ENCODE results near the gene LETM1. TPM values are rescaled to one million over a fixed set of nuclear protein-coding genes. Genes with fewer than 3 reads are reported as not detected.

LETM1 gene
- total and polyA plus RNA-seq, 2 of the 13 experiments (the other 11 are each of a cell fraction or from before 2014, with no cell fraction given) = 9.7 to 41.6 TPM

- H3K79me2 ChIP-seq (ENCODE audit: insufficient read depth, low read length) = peaks cover 10% of the 10 kb centered on the region
- FAIRE-seq (no peak), ATAC-seq (no peak), DNase-seq (ENCODE audit: low spot score) (no peak)
- no TSS peak for BruUV-seq (replicated peaks)
- no peak overlapping the region for H3K4me2 ChIP-seq (ENCODE audit: low read depth, low read length)
- no peaks in the 10 kb centered on the region for H3K9me3 ChIP-seq (ENCODE audit: low read length)
- WGBS (ENCODE audit: low lambda C conversion rate) = over 99% methylated on average over 8 of the region's 10 CpGs
- POLR2A ChIA-PET = no interaction called here
- no peak for TF ChIP-seq ZC3H13 (CRISPR knock-in tag; IDR thresholded peaks at IDR 0.05)
- peaks cover 31 to 66% of the 10 kb centered on the region in 2 experiments for H3K36me3 ChIP-seq (replicated peaks in 1 of 2; ENCODE audit: control insufficient read depth in 1 of 2, insufficient read depth in 2 of 2, low read length in 2 of 2)
- peaks cover 3% of the 10 kb centered on the region; the same call in 1 of the 2 replicates for H3K4me1 ChIP-seq (ENCODE audit: insufficient read depth, low read length)
- in situ Hi-C loops (cut with HindIII; ENCODE audit: extremely low pct_ligation_motif_present, low pct_unique_long_range_greater_than_20kb) = no loop called here
- no peak overlapping the region for H3K9ac ChIP-seq (ENCODE audit: insufficient read depth, low read depth, low read length)
- H4K20me1 ChIP-seq (ENCODE audit: insufficient read depth, low read length) = no peaks in the 10 kb centered on the region; the same call in 1 of the 2 replicates
- no peak overlapping the region for H2AFZ ChIP-seq (ENCODE audit: low read length)
- intact Hi-C loops (cut with micrococcal nuclease; ENCODE audit: unreplicated experiment) = no loop called here
- no peaks in the 10 kb centered on the region for H3K27me3 ChIP-seq (ENCODE audit: control insufficient read depth in 1 of 2, insufficient read depth in 2 of 2, low read length in 2 of 2)
- H3K27ac ChIP-seq (ENCODE audit: extremely low read length, insufficient read depth, low read length) = no peak overlapping the region
- CTCF ChIA-PET (ENCODE audit: low intra/inter-chr PET ratio, low total read pairs) = no interaction called here
- H3K4me3 ChIP-seq (replicated peaks in 1 of 3; ENCODE audit: insufficient read depth in 1 of 3, low read depth in 2 of 3, low read length in 3 of 3) = no peak overlapping the region
These were observed 12.1 kb downstream of the LETM1 start for GRCh38 chr4:1843852-1844251.

DNA sequence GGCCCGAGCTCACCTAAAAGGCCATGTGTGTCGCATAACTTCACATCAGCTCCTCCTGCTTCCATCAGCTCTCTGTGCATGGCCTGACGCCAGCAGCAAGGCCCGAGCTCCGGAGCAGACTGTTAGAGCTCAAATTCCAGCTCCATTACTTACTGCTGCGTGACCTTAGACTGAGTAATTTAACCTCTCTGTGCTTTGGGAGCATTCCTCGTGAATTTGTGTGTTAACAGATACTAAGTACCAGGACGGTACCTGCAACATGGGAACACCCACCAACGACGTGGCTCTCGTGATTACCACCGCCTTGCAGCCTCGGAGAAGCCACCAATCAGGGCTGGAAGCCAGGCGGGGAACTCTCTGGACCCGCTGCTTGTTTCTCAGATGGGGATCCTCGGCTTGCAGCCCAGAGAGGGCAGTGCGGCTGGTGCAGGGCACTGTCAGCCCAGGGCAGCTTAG, 12.9 kb downstream of the LETM1 start:
- ChIA-PET POLR2A (no interaction called here), CTCF (ENCODE audit: low intra/inter-chr PET ratio, low total read pairs) (no interaction called here)
- Histone ChIP-seq H3K27me3 (ENCODE audit: control insufficient read depth in 1 of 2, insufficient read depth in 2 of 2, low read length in 2 of 2) (no peaks in the 10 kb centered on the region), H4K20me1 (ENCODE audit: insufficient read depth, low read length) (no peaks in the 10 kb centered on the region; the same call in 1 of the 2 replicates), H3K36me3 (replicated peaks in 1 of 2; ENCODE audit: control insufficient read depth in 1 of 2, insufficient read depth in 2 of 2, low read length in 2 of 2) (peaks cover 34 to 71% of the 10 kb centered on the region in 2 experiments), H2AFZ (ENCODE audit: low read length) (no peak overlapping the region), H3K27ac (ENCODE audit: extremely low read length, insufficient read depth, low read length) (no peak overlapping the region), H3K9ac (ENCODE audit: insufficient read depth, low read depth, low read length) (no peak overlapping the region), H3K4me3 (replicated peaks in 1 of 3; ENCODE audit: insufficient read depth in 1 of 3, low read depth in 2 of 3, low read length in 3 of 3) (no peak overlapping the region), H3K79me2 (ENCODE audit: insufficient read depth, low read length) (peaks cover 10% of the 10 kb centered on the region), H3K9me3 (ENCODE audit: low read length) (no peaks in the 10 kb centered on the region), H3K4me2 (ENCODE audit: low read depth, low read length) (no peak overlapping the region), H3K4me1 (ENCODE audit: insufficient read depth, low read length) (no peaks in the 10 kb centered on the region)
- no TSS peak for BruUV-seq (replicated peaks)
- 86% methylated on average over 16 of the region's 17 CpGs for WGBS (ENCODE audit: low lambda C conversion rate)
- FAIRE-seq (no peak), DNase-seq (ENCODE audit: low spot score) (no peak), ATAC-seq (no peak)
- TF ChIP-seq AGO2 (optimal IDR thresholded peaks at IDR 0.05; ENCODE audit: low read depth, low read length) (peak; percentile 18), ZNF354B (CRISPR knock-in tag; IDR thresholded peaks at IDR 0.05) (no peak), SOX13 (IDR thresholded peaks at IDR 0.05) (no peak), SOX13 (CRISPR knock-in tag; conservative IDR thresholded peaks at IDR 0.05 in 1 of 2, IDR thresholded peaks at IDR 0.05 in 1 of 2) (no peak)
- in situ Hi-C loops (cut with HindIII; ENCODE audit: extremely low pct_ligation_motif_present, low pct_unique_long_range_greater_than_20kb) = no loop called here
- intact Hi-C loops (cut with micrococcal nuclease; ENCODE audit: unreplicated experiment) = no loop called here
